GM18520 (cell line): ENCODE data around the gene UBE2E2.

Experiments used
- ATAC-seq: cut with Tn5 transposase; IDR thresholded peaks from one replicate; pipeline ENCODE4 v1.9.1; 2021; ENCODE audit not compliant: unreplicated experiment

UBE2E2 gene

DNA sequence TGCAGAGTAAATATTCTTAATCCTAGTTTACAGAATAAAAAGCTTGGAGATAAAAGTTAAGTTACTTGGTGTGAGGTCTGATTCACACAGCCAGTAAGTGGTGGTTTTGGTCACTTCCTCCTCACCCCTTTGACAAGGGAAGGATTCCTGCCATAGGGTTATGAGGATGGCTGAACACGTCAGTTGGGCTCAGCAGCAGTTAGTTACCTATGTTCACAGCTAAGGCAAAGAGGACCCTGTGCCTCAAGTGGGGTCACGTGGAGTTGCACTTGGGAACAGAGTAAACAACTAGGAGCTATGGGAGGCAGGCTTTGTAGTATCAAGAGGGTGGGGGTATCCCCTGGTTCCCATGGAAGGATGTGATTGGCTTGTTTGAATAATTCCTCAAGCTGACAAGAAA lies 232.2 kb downstream of the UBE2E2 start:
- no peak for ATAC-seq

DNA sequence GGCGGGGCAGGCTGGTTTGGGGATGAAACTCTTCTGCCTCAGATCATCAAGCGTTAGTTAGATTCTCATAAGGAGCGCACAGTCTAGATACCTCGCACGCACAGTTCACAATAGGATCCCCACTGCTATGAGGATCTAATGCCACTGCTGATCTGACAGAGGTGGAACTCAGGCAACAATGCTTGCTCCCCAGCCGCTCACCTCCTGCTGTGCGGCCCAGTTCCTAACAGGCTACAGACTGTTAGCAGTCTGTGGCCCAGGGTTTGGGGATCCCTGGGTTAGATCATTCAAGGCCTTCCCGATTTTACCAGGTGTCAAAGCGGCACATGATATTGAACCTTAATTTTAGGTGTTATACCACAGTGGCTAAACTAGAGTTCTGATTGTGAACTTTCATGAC lies 232.8 kb downstream of the UBE2E2 start:
- ATAC-seq: no peak

DNA sequence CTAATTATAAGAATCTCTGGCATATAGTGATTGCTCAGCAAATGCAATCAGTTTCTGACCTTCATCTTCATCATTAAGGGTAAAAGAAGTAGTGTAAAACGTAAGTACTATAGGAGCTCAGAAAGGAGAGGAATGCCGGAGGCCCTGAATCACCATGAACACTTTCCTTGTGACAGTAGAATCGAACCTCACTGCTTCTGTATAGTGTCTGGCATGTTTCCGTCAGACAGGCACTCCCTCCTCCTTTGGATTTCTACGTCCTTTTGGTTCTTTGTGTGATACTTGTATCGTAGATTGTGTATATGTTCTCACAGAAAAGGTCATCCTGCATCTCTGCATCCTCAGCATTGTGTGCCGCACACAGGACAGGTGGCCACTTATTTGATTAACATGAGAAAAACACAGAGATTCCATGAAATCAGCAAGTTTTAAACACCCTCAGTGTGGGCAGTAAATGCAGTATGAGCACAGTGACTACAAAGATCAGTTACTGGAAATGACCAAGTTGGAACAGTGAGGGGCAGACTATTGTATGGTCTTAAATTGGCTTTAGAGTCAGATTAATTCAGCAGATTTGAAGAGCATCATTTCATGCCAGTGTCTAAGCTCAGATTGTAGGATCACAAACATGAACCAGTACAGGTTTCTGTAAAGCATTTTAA lies 234.5 kb downstream of the UBE2E2 start:
- ATAC-seq: no peak

DNA sequence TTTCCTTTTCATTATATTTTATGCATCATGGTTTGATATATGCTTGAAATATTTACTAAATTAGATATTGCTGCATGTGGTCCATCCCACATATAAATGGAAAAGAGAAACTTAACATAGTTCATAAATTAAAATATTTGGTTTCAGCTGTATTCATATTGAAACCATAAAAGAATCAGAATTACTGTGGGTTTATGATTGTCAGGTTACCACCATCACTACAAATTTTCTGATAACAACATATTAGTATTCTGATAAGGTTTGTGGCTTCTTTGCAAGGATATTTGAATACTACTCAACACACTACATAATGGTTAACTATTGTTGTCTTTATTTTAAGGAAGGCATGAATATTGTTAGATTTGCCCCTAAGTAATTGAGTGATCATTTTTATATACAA lies 235.5 kb downstream of the UBE2E2 start:
- peak; percentile 53 for ATAC-seq

DNA sequence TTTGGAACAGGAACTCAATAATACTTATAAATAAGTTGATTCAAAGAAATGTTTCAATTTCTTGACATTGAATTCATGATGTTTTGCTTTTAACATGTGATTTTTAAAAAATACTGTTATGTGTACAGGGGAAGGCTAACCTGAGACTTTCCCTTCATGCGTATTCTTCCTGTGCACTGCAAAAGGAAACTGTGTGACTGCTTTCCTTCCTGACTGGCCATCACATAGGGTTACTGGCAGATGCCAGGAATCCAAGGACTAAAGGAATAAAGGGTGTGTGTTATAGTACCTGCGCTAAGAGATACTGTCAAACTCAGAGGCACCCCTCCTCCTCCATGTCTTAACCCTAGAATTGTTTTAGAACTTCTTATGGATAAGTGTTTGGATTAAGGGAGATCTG lies 236.0 kb downstream of the UBE2E2 start:
- no peak for ATAC-seq

DNA sequence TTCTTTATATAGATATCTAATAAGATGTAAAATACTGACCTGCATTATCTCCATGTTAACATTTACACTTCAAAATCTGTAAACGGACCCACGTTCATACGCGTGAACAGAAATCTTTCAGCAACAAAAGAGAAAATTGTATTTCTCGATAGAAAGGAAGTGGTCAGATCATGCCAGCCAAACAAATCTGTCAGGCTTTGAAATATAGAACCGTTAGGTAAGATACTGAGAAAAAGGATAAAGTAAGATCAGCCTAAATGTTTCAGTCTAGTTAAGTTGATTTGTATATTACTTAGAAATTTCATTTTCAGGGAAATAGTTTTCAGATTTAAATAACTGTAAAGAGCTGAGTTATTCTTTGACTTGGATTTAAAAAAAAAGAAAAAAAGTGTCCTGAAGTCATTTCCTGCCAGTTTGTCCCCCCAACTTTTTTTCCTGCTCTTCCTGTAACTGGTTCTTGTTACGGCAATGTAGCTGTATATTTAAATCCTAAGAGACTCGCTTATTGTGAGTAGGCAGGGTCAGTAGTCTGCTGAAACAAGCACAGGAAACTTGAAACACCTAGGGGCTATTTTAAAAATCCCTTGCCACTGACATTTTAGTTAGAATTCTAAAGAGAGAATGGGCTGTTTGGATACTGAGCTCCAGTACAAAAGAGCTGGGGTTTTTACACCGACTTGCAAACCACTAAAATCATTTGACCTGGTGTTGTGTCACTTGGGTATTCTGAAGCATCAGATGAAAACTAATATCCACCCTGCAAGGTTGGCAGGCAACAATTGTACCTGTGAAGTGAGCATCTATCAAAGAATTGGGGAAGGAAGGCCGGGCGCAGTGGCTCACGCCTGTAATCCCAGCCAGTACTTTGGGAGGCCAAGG lies 237.5 kb downstream of the UBE2E2 start:
- no peak for ATAC-seq

DNA sequence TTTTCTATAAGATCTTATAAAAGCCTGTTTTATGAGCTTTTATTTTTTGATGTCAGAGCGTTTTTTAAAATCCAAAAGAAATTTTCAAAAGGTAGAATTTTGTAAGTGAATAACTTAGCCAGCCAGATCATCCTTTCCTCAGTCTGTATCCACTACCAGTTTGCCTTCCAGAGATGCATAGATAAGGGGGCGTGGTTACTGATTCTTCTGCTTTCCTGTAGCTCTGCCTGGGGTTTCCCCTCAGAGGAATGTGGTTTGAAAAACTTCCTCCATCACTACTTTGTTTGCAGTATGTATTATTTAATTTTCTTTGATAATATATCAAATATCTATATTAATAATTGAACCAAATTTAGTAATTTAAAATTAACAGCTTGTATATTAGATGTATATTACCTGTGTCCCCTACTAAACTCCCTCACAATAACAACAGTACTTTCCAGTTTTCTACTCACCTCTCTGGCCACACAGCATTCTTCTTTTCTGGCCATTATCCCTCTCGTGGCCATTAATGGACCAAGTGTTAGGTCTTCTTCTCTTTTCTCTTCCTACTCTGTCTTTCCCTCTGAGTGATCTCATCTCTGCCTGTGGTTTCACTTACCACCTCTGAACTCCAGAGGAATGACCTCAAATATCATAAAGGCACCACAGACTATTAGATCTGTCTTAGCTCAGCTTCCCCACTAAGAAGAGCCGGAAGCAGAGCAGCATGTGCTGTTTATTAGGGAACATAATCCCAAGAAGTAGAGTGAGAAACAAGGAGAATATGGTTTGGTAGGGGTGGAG lies 239.7 kb downstream of the UBE2E2 start:
- ATAC-seq: no peak

DNA sequence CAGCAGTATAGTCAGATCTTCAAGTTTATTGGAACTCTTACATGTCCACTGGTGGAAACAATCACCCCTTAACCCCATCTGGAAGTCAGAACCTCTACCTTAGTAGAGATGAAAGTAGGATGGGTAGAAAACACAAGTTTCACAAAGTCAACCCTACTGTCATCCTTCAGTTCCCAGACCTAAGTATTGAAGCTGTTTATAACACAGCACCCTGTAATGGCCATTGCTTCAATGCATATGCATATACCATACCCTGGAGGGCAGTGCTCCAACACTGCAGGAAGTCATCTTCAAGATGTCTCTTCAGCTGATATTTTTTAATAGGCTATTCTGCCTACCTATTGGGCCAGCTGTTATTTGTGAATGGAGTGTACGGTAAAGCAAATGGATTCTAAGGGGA lies 241.3 kb downstream of the UBE2E2 start:
- ATAC-seq: no peak

DNA sequence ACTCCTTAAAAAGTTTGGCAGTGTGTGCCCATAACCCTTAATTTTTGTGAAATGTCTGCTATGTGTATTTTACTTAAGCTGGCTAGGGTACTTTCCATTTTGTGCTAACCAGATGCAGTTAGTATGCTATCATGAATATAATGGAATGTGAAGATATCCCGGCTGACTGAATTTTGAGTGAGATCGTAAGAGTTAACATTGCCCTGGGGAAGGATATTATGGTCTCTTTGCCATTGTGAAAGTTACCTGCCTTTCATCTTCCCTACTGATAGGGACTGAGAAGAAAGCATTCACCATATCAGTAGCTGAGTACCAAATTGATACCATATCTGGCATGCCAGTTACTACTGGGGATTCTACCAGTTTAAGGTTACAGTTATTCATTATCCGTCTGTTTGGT lies 243.2 kb downstream of the UBE2E2 start:
- no peak for ATAC-seq

DNA sequence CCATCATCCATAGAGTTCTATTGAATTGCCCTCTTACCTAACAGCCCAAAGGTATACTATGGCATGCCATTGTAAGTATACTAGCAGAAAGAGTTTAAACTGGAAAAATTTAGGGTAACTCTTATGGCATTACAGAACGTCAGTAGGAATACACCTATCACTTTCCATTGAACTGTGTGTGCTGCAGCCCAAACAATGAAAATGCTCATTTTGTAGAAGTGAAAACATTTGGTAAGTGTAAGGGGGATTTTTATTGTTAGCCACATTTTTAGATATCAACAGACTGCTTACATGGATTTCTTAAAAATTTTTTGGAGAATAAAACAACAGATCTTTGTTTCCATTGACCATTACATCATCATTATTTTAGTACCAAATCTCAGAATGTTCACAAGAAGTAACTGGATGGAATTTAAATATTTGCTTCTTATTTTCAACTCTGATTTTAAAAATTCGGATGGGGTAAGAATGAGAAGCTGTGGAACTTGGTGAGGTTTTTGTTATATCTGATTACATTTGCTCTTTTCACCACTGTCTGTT lies 245.9 kb downstream of the UBE2E2 start:
- ATAC-seq: no peak

DNA sequence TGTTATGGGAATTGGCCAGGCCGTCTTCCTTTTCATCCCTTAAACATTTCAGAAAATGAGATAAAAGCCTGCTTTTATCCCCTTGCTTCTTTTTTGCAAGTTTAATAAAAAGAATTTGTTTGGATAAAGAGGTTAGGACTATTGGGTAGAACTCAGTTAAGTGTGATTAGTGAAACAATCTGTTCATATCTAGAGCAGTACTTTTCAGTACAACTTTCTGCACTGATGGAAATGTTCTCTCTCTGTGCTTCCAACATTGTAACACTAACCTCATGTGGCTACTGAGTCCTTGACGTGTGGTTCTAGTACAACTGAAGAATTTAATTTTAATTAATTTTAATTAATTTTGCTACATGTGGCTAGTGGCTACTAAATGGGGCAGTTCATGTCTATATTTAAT lies 246.9 kb downstream of the UBE2E2 start:
- no peak for ATAC-seq

DNA sequence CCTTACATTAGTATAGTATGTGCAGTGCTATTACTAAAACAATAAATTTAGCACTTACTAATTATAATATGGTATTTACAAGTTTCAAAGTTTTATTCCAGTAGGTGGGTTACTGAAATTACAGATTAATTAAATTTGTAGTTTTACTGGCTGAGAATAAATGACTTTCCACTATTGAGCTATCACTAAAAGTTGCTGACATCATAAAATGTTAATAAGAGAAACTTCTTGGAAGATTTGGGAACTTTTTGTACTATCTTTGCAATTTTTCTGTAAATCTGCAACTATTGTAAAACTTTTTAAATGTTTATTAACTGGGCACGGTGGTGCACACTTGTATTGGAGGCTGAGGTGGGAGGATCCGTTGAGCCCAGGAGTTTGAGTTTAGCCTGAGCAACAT lies 247.7 kb downstream of the UBE2E2 start:
- no peak for ATAC-seq

DNA sequence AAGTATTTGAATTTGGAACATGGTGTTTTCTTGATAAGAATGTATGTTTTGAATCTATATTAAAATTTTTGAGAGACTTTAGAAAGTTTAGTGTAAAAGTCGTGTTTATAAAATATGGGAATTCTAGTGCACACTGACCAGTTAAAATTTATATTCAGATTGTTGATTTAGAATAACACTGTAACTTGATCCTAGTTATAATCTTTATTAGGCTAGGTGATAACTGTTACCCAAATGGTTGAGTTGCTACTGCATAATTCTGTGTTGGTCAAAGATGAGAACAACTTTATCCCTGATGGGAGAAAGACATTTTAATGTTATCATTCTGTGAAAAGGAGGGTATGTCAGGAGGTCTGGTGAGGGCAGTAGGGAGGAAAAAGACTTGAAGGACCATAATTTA lies 249.3 kb downstream of the UBE2E2 start:
- no peak for ATAC-seq

DNA sequence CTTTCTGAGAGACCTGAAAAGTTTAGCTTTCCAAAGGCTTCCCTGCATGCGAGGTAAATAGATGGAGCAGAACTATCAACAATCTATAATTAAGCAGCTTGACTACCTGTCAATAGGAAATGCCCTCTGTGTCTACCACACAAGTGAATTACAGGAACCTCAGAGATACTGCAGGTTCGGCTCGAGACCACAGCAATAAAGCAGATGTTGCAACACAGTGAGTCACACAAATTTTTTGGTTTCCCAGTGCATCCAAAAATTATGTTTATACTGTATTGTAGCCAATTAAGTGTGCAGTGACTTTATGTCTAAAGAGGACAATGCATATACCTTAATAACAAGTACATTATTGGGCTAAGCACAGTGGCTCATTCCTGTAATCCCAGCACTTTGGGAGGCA lies 252.0 kb downstream of the UBE2E2 start:
- no peak for ATAC-seq

DNA sequence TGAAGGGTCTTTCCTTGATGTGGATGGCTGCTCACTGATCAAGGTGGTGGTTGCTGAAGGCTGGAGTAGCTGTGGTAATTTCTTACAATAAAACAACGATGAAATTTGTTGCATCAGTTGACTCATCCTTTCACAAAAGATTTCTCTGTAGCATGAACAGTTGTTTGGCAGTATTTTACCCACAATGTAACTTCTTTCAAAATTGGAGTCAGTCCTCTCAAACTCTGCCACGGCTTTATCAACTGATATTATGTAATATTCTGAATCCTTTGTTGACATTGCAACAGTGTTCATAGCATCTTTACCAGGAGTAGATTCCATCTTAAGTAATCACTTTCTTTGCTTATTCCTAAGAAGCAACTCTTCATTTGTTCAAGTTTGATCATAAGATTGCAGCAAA lies 252.6 kb downstream of the UBE2E2 start:
- ATAC-seq: no peak

DNA sequence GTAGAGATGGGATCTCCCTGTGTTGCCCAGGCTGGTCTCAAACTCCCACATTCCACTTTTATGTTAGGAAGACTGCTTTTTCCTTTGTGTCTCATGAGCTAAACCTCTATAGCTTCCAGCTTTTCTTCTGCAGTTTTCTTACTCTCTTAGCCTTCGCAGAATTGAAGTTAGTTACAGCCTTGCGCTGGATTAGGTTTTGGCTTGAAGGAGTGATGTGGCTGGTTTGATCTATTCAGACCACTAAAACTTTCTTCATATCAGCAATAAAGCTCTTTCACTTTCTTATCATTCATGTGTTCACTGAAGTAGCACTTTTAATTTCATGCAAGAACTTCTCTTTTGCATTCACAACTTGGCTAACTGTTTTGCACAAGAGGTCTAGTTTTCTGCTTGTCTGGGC lies 254.6 kb downstream of the UBE2E2 start:
- ATAC-seq: no peak

DNA sequence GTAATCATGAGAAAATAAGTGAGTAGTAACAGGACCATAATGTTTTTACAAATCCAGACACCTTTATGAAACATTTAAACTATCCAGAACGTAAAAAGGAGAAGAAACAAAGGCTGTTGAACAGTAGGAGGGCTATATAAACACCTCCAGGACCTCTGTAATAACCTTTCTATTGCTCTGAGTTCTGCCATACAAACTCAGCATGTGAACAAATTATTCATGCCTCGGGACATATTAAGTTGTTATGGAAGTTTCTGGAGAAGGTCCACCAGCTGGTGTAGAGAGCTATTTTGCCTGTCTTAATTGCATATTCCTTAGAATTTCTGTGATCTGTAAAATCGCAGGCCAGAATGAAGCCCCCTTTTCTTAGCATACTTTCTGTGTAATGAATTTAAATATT lies 256.3 kb downstream of the UBE2E2 start:
- no peak for ATAC-seq

DNA sequence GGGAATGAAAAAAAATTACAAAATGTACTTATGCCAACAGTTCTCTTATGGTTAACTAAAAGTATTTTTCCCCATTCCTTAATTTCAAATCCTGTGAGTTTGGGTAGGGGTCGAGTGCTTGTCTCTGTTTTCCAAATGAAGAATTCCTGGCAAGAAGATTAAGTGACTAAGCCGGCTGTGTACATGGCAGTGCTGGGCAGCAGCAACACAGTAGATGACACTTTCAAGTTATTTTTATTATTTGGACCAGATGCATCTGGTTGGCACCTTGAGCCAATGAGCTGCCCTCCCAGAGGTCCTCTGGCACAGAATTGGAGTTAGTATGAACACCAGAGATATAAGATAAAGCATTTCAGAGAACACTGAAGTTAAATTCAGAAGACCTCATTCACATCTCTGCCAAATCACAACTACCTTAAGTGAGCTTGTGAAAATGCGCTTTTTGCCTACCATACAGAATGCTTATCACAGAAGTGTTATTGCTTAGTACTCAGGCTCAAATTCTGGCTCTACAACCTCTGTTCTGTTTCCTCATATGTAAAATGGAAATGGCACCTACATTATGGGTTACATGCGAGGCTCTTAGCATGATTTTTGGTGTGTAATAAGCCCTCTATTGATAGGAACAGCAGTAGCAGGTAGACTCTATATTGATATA lies 256.9 kb downstream of the UBE2E2 start:
- ATAC-seq: no peak

DNA sequence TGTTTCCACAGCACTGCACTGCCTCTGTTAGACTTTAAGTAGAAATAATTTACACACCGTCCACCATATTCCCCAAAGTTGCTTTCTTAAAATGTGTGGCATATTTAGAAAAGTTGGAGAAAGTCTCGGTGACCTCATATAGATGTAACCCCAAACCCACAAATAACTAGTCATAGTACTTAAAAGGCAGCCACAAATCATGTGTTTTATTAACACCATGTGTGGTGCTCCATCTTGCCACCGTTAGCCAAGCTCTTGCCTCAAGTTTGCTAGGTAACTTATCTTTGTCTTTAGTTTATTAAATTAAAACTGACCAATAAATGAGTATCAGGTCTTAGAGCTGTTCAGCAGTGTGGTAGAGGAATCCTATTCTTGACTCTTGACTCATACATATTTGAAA lies 257.9 kb downstream of the UBE2E2 start:
- ATAC-seq: no peak

DNA sequence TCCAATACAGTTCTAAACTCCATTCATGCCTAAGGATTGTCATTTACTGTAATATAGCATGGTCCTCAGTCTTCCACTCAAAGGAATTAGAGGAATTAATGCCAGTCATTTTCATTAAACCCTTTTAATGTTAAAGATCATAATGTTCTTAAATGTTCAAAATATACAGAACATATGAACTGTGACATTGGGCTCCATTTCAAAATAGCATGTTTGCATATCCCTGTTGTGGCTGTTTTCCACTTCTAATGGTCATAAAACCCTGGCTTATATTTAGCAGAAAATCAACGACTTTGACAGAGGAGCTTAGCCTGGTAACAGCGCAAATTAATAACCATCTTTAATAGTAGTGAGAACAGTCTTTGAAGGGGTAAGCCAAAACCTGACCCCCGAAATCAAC lies 260.7 kb downstream of the UBE2E2 start:
- no peak for ATAC-seq

DNA sequence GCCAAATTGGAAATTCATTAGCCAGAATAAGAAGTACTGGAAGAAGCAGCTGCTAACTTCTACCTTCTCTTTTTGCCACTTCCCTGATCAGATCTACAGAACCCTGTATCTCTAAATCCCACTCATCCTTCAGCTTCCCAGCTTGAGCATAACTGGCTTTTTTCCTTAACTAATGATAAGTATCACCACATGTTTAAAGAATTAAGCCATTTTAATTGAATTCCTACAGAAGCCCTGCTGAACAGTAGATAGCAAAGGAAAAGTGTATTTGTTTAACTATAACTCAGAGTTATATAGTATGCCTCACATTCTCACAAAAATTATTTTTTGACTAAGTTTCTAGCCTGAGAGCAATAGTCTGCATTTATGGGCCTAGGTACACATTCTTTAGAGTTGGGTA lies 262.4 kb downstream of the UBE2E2 start:
- ATAC-seq: no peak
